Endothelial cell (in vitro differentiated cells): ENCODE measurements around the gene RNASE7. TPM values are rescaled to one million over a fixed set of nuclear protein-coding genes. Genes with fewer than 3 reads are reported as not detected.

Experiments
- DNase-seq: peaks from one replicate; pipeline ENCODE4 v3.0.0; 2021; ENCODE audit warnings: low spot score
- H3K27ac Mint-ChIP-seq: one replicate; pipeline ENCODE4 v1.8.0; 2021; ENCODE audit warnings: mixed read lengths, inconsistent platforms; ENCODE audit not compliant: unreplicated experiment
- H3K27me3 Mint-ChIP-seq: one replicate; pipeline ENCODE4 v1.8.0; 2021; ENCODE audit warnings: mild to moderate bottlenecking, moderate library complexity, mixed read lengths, inconsistent platforms; ENCODE audit not compliant: unreplicated experiment
- H3K36me3 Mint-ChIP-seq: one replicate; pipeline ENCODE4 v1.8.0; 2021; ENCODE audit warnings: mild to moderate bottlenecking, low read depth, mixed read lengths, inconsistent platforms; ENCODE audit not compliant: unreplicated experiment
- H3K4me1 Mint-ChIP-seq: one replicate; pipeline ENCODE4 v1.8.0; 2021; ENCODE audit warnings: mild to moderate bottlenecking, mixed read lengths, inconsistent platforms; ENCODE audit not compliant: unreplicated experiment
- H3K4me3 Mint-ChIP-seq: one replicate; pipeline ENCODE4 v1.8.0; 2021; ENCODE audit warnings: mild to moderate bottlenecking, mixed read lengths, inconsistent platforms; ENCODE audit not compliant: unreplicated experiment
- H3K9me3 Mint-ChIP-seq: one replicate; pipeline ENCODE4 v1.8.0; 2021; ENCODE audit warnings: mixed read lengths, inconsistent platforms; ENCODE audit not compliant: unreplicated experiment
- CTCF ChIP-seq: fragments of 200-600 bp; sonication (generic); IDR thresholded peaks from one replicate; pipeline ENCODE4 v1.5.0; 2021; ENCODE audit warnings: antibody characterized with exemption; ENCODE audit not compliant: unreplicated experiment
- total RNA-seq: library from RNA; stranded (reverse); fragmentation: NEBNext Ultra II Directional; extraction: Animal tissue kit (Norgen Biotek cat#: 25700); gene quantifications from one replicate; pipeline ENCODE4 v1.2.1, GENCODE V29; 2021; ENCODE audit not compliant: unreplicated experiment

Gene RNASE7
- total RNA-seq, 1 donor from 2014 or later = not detected

GRCh38 chr14:21023174-21023573, 19.0 kb upstream of the RNASE7 start:
- peaks cover 18% of the 10 kb centered on the region for H3K36me3 Mint-ChIP-seq
- no peak for TF ChIP-seq CTCF
- H3K4me1 Mint-ChIP-seq = peaks cover 32% of the 10 kb centered on the region
- peak; percentile 21 for DNase-seq
- H3K4me3 Mint-ChIP-seq = peak overlapping the region; percentile 45
- no peaks in the 10 kb centered on the region for H3K9me3 Mint-ChIP-seq
- H3K27ac Mint-ChIP-seq = peak overlapping the region; percentile 74
- peaks cover 8% of the 10 kb centered on the region for H3K27me3 Mint-ChIP-seq

GRCh38 chr14:21023817-21024584, 18.2 kb upstream of the RNASE7 start:
- peak overlapping the region; percentile 74 for H3K27ac Mint-ChIP-seq
- DNase-seq = no peak
- H3K27me3 Mint-ChIP-seq = peaks cover 10% of the 10 kb centered on the region
- H3K4me3 Mint-ChIP-seq = peak overlapping the region; percentile 88
- H3K36me3 Mint-ChIP-seq = peaks cover 18% of the 10 kb centered on the region
- H3K9me3 Mint-ChIP-seq = no peaks in the 10 kb centered on the region
- TF ChIP-seq CTCF = no peak
- peaks cover 32% of the 10 kb centered on the region for H3K4me1 Mint-ChIP-seq

- Mint-ChIP-seq H3K4me3 (peak within 1 kb of the TSS; percentile 89), H3K9me3 (no peaks in the 10 kb centered on the region), H3K27ac (peak within 1 kb of the TSS; percentile 74), H3K4me1 (peaks cover 32% of the 10 kb centered on the region), H3K36me3 (peaks cover 18% of the 10 kb centered on the region), H3K27me3 (peaks cover 10% of the 10 kb centered on the region)
- DNase-seq = peak; percentile 73
- TF ChIP-seq CTCF = no peak
Observed at GRCh38 chr14:21024585-21025370, 17.4 kb upstream of the RNASE7 start, which contains the start of gene NDRG2. NDRG2 (minus strand) TSS chr14:21025061; CDS start chr14:21023315, 1,746 bp downstream.

GRCh38 chr14:21025371-21026273, 16.5 kb upstream of the RNASE7 start:
- Mint-ChIP-seq H3K4me3 (peak overlapping the region; percentile 89), H3K27me3 (peaks cover 10% of the 10 kb centered on the region), H3K9me3 (no peaks in the 10 kb centered on the region), H3K36me3 (peaks cover 18% of the 10 kb centered on the region), H3K4me1 (peaks cover 30% of the 10 kb centered on the region), H3K27ac (no peak overlapping the region)
- DNase-seq = peak; percentile 21
- no peak for TF ChIP-seq CTCF
